T-helper 17 cell (primary cell): ENCODE measurements around the gene IFNA8. TPM values are rescaled to one million over a fixed set of nuclear protein-coding genes. Genes with fewer than 3 reads are reported as not detected.
"Not testable (repeated sequence)": the region's sequence is repeated elsewhere in the genome, so short reads cannot be mapped to it uniquely, and the experiment has no call there.

Source experiments
- ATAC-seq: fragments of 150-1000 bp; cut with Tn5 transposase; 2 replicates; pipeline ENCODE4 v1.10.0; 2021; ENCODE audit warnings: mild to moderate bottlenecking, moderate library complexity
- DNase-seq, 3 donors: peaks; one replicate each; pipeline versions ENCODE4 v3.0.0 to v3.0.0-alpha.2; 2020 to 2021
- H3K9me3 ChIP-seq: one replicate; pipeline ENCODE4 v1.7.0; 2013; ENCODE audit warnings: low read length, mild to moderate bottlenecking; ENCODE audit not compliant: control insufficient read depth, poor library complexity, severe bottlenecking
- H3K27ac Mint-ChIP-seq: one replicate; pipeline ENCODE4 v1.8.0; 2022; ENCODE audit warnings: mild to moderate bottlenecking, moderate library complexity, mixed read lengths
- H3K27me3 Mint-ChIP-seq: one replicate; pipeline ENCODE4 v1.8.0; 2022; ENCODE audit warnings: mixed read lengths
- H3K36me3 Mint-ChIP-seq: one replicate; pipeline ENCODE4 v1.8.0; 2022; ENCODE audit warnings: low read depth, mixed read lengths
- H3K4me1 Mint-ChIP-seq: one replicate; pipeline ENCODE4 v1.8.0; 2022; ENCODE audit warnings: mild to moderate bottlenecking, mixed read lengths
- H3K4me3 Mint-ChIP-seq: one replicate; pipeline ENCODE4 v1.8.0; 2022; ENCODE audit warnings: mild to moderate bottlenecking, moderate library complexity, mixed read lengths
- total RNA-seq, 4 donors: library from RNA in 2 of 4; stranded (reverse) in 2 of 4; gene quantifications; one replicate each; pipeline ENCODE4 v1.2.3 and lab custom pipeline; 2022 to 2026

IFNA8 gene
- total RNA-seq, 2 donors from 2014 or later, result not detected

- no peak for DNase-seq
- peak; percentile 49 for ATAC-seq
- no peaks in the 10 kb centered on the region for H3K9me3 ChIP-seq
- H3K27me3 Mint-ChIP-seq, result peaks cover 63% of the 10 kb centered on the region
- H3K4me1 Mint-ChIP-seq, result peaks cover 7% of the 10 kb centered on the region
- H3K4me3 Mint-ChIP-seq, result peak overlapping the region; percentile 12
- H3K27ac Mint-ChIP-seq, result no peak overlapping the region
- no peaks in the 10 kb centered on the region for H3K36me3 Mint-ChIP-seq
Observed at GRCh38 chr9:21402386-21403251, 6.3 kb upstream of the IFNA8 start.

DNA sequence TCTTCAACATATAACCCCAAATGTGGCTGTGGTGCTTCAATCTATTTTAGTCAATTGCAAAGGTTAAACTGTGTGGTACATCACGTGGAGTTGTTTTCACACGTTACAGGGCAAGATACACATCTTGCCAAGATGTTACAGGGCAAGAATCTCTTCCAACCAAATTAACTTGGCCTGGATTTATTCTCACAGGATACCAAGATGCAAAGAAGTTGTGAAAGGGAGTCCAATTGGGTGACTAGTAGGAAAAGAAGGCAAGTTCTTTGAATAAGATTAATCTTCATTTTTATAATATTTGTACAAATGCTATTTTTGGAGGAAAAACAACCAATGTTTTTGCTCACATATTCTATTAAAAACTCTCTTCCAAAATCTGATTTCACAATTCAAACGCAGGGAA, 4.8 kb upstream of the IFNA8 start:
- no peaks in the 10 kb centered on the region for H3K36me3 Mint-ChIP-seq
- peaks cover 51% of the 10 kb centered on the region for H3K27me3 Mint-ChIP-seq
- DNase-seq (no peak), ATAC-seq (no peak)
- H3K4me1 Mint-ChIP-seq, result peaks cover 7% of the 10 kb centered on the region
- no peak overlapping the region for H3K4me3 Mint-ChIP-seq
- H3K27ac Mint-ChIP-seq, result no peak overlapping the region
- no peaks in the 10 kb centered on the region for H3K9me3 ChIP-seq

- H3K36me3 Mint-ChIP-seq, result peaks cover 7% of the 10 kb centered on the region
- H3K27me3 Mint-ChIP-seq, result peaks cover 57% of the 10 kb centered on the region
- no peak overlapping the region for H3K4me3 Mint-ChIP-seq
- DNase-seq (no peak), ATAC-seq (no peak)
- peaks cover 6% of the 10 kb centered on the region for H3K4me1 Mint-ChIP-seq
- no peak overlapping the region for H3K27ac Mint-ChIP-seq
- no peaks in the 10 kb centered on the region for H3K9me3 ChIP-seq
Observed at GRCh38 chr9:21412107-21412506, 3.2 kb downstream of the IFNA8 start.

DNA sequence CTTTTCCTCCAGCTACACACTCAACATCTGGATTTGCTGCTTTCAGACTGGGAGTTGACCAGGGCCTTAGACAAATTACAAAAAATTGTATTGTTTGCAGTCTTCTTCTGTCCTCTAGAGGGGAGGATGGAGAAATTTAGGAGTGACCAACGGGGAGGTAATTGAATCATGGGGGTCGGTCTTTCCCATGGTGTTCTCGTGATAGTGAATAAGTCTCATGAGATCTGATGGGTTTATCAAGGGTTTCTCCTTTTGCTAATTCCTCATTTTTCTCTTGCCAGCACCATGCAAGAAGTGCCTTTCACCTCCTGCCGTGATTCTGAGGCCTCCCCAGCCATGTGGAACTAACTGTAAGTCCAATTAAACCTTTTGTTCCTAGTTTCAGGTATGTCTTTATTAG, 4.2 kb downstream of the IFNA8 start:
- DNase-seq (no peak), ATAC-seq (no peak)
- H3K9me3 ChIP-seq, result no peaks in the 10 kb centered on the region
- Mint-ChIP-seq H3K27me3 (peaks cover 63% of the 10 kb centered on the region), H3K4me3 (no peak overlapping the region), H3K36me3 (peaks cover 7% of the 10 kb centered on the region), H3K27ac (no peak overlapping the region), H3K4me1 (peaks cover 9% of the 10 kb centered on the region)

- peak; percentile 60 for ATAC-seq
- Mint-ChIP-seq H3K4me1 (peaks cover 9% of the 10 kb centered on the region), H3K27me3 (peaks cover 63% of the 10 kb centered on the region), H3K4me3 (no peak overlapping the region), H3K27ac (peak overlapping the region; percentile 14), H3K36me3 (peaks cover 7% of the 10 kb centered on the region)
- no peak for DNase-seq
- no peaks in the 10 kb centered on the region for H3K9me3 ChIP-seq
Observed at GRCh38 chr9:21413624-21414023, 4.7 kb downstream of the IFNA8 start.

DNA sequence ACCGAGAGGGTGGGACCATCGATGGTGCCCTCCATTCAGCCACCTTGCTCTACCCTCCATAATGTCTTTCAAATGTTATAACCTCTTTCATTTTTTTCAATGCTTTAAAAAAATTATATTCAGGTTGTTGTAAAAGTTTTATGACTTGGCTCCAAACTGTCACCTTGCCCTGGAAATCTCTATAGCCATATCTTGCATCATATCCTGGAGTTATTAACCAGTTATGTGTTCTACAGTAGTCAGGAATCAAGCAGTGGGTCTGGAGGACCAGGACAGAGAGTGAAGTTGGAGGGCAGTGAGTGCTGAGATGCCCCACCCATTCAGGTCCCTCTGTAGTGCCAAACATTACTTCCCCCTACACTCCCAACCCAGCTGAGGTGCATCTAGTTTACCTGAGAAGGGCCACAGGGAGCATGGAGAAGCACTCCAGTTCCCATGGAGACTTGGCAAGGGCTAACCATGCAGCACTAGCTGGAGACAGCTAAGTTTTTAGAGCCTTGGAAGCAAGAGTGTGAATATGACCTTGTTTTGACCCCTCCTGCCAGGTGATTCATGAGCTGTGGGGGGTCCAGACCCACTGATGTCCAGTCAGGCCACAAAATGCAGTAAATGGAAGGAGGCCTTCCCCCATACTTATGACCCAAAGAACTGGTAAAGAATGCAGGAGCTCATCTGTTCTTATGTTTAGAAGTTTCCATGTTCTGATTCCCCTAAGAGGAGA, 5.5 kb downstream of the IFNA8 start:
- H3K9me3 ChIP-seq, result no peaks in the 10 kb centered on the region
- Mint-ChIP-seq H3K27ac (peak overlapping the region; percentile 14), H3K4me1 (peaks cover 9% of the 10 kb centered on the region), H3K27me3 (peaks cover 58% of the 10 kb centered on the region), H3K36me3 (peaks cover 7% of the 10 kb centered on the region), H3K4me3 (no peak overlapping the region)
- ATAC-seq (no peak), DNase-seq (no peak)

DNA sequence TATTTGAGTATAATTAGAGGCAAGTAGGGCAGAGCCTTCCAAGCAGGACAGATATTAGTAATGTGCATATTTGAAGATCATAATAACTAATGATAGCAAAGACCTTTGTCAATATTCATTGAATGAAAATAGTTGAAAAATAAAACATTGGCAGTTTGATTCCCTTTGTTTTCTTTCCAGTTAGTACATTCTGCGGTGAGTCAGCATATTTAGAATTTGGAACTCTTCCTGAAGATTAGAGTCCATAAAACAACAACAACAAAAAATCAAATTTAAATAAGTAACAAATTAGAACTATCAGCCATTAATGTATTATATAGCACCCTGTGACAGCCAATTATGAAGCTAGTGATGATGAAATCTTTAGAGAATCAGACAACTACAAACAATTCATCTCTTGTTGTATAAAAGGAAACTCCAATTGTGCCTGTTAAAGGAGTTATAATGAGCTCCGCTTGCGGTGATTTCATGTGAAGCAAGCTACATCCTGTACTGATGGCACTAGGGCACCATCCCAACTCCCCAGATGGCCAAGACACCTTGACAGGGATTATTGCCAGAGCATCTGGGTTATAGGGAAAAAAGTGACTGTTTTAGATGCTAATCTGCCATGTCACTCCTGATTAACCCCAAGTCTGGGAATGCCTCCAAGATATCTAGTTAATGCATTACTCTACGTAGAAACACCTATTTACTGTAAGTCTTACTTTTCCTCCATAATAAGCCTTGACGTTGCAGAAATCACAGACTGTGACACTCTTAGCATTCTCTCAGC, 6.8 kb downstream of the IFNA8 start:
- no peak overlapping the region for H3K4me3 Mint-ChIP-seq
- DNase-seq (no peak), ATAC-seq (no peak)
- no peak overlapping the region for H3K27ac Mint-ChIP-seq
- H3K4me1 Mint-ChIP-seq, result peaks cover 9% of the 10 kb centered on the region
- H3K27me3 Mint-ChIP-seq, result peaks cover 50% of the 10 kb centered on the region
- peaks cover 4% of the 10 kb centered on the region for H3K36me3 Mint-ChIP-seq
- no peaks in the 10 kb centered on the region for H3K9me3 ChIP-seq

GRCh38 chr9:21428235-21428634, 19.3 kb downstream of the IFNA8 start:
- Mint-ChIP-seq H3K4me1 (no peaks in the 10 kb centered on the region), H3K27ac (no peak overlapping the region), H3K4me3 (no peak overlapping the region), H3K27me3 (peaks cover 75% of the 10 kb centered on the region), H3K36me3 (no peaks in the 10 kb centered on the region)
- ATAC-seq, result no peak
- no peak for DNase-seq
- no peaks in the 10 kb centered on the region for H3K9me3 ChIP-seq

DNA sequence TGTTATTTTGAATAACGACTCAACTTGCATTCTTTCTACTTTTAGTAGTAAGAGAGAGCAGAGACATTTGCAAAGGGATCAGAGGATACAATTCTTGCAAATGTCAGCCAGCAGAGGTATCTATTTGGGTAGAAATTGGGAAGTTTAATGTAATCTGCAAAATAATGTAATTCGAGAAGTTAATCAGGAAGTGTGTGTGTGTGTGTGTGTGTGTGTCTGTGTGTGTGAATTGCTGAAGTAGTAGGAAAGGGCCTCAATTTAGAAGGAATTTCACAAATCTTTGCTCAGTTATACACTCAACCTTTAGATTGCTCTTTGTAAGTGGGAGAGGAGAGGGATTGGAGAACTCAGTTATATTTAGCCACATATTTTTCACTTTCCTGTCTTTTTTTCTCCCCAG, 20.3 kb downstream of the IFNA8 start:
- Mint-ChIP-seq H3K4me1 (no peaks in the 10 kb centered on the region), H3K27me3 (peaks cover 76% of the 10 kb centered on the region)
- H3K9me3 ChIP-seq, result no peaks in the 10 kb centered on the region

GRCh38 chr9:21432672-21433425, 23.9 kb downstream of the IFNA8 start:
- no peaks in the 10 kb centered on the region for H3K9me3 ChIP-seq
- Mint-ChIP-seq H3K4me1 (no peaks in the 10 kb centered on the region), H3K27me3 (peaks cover 58% of the 10 kb centered on the region), H3K4me3 (no peak overlapping the region), H3K27ac (no peak overlapping the region), H3K36me3 (no peaks in the 10 kb centered on the region)
- ATAC-seq (no peak), DNase-seq (no peak)

More for the DNA sequence above, 20.3 kb downstream of the IFNA8 start:
- Mint-ChIP-seq H3K4me3 (no peak overlapping the region), H3K27ac (peak overlapping the region; percentile 62), H3K36me3 (no peaks in the 10 kb centered on the region)
- ATAC-seq (no peak), DNase-seq (no peak)

DNA sequence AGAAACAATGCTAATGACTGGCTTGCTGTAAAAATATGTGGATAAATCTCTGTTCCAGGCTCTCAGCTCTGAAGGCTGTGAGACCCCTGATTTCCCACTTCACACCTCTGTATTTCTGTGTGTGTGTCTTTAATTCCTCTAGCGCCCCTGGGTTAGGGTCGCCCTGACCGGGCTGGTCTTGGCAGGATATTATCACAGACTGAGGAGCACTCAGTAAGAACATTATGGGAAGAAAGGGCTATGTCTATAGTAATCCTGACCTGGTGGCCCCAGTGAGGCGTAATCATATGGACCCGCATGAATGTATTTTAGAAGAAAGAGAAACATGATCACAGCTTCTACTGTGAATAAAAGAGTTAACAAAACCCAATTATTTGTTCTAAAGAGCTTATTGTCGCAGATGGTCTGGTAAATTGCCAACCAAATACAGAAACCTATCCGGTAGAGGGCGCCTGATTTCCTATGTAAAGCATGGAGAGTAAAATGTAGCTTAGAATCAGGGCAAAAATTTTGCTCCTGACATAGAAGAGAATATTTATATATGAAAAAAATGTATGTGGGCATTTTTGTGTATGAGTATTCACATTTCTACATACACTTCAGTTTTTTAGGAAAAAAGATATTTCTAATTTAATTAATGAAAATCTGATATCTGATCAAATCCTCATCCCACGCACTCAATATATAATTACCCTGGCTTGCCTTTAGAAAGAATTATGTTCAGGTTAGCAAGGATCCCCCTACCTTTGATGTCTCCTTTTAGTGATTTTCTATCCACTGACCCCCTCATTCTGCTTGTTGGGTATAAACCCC, 25.5 kb downstream of the IFNA8 start:
- Mint-ChIP-seq H3K36me3 (no peaks in the 10 kb centered on the region), H3K4me3 (no peak overlapping the region), H3K27ac (no peak overlapping the region), H3K27me3 (peaks cover 44% of the 10 kb centered on the region), H3K4me1 (no peaks in the 10 kb centered on the region)
- DNase-seq (peak in 1 of 3 donors; percentile 24), ATAC-seq (no peak)
- H3K9me3 ChIP-seq, result no peaks in the 10 kb centered on the region

DNA sequence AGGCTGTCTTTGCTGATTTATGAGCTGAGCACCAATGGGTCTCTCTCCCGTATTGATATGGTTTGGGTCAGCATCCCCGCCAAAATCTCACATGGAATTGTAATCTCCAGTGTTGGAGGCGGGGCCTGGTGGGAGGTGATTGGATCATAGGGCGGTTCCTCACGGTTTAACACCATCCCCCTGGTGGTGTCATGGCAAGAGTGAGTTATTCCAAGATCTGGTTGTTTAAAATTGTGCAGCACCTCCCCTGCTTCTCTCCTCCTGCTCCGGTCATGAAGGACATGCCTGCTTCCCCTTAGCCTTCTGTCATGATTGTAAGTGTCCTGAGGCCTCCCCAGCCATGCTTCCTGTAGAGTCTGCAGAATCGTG, 26.1 kb downstream of the IFNA8 start:
- H3K4me1 Mint-ChIP-seq, H3K27ac Mint-ChIP-seq, H3K36me3 Mint-ChIP-seq, ATAC-seq, H3K9me3 ChIP-seq, DNase-seq, H3K4me3 Mint-ChIP-seq: not testable (repeated sequence)
- peaks cover 38% of the 10 kb centered on the region for H3K27me3 Mint-ChIP-seq
